Measurements from ENCODE around the gene DAZ2.
"Not testable (repeated sequence)": the region's sequence is repeated elsewhere in the genome, so short reads cannot be mapped to it uniquely, and the experiment has no call there.

Gene DAZ2

GRCh38 chrY:23219233-23219632, at the start of gene DAZ2:
TSS of gene DAZ2 (plus strand) at chrY:23219533. CDS start at chrY:23219741, 208 bp downstream.
- not testable (repeated sequence) for FAIRE-seq; DNase-seq (ENCODE audit: insufficient read length, low spot score)

GRCh38 chrY:23198908-23199307, 20.4 kb upstream of the DAZ2 start, which contains the start of gene DAZ1:
TSS of gene DAZ1 (minus strand) at chrY:23199008. CDS start at chrY:23198800, 208 bp downstream.
- not testable (repeated sequence) for FAIRE-seq; DNase-seq (ENCODE audit: insufficient read length, low spot score)

GRCh38 chrY:23207455-23207854, 11.9 kb upstream of the DAZ2 start:
- FAIRE-seq; DNase-seq (ENCODE audit: insufficient read length, low spot score): not testable (repeated sequence)

GRCh38 chrY:23209802-23210495, 9.4 kb upstream of the DAZ2 start:
- not testable (repeated sequence) for DNase-seq (ENCODE audit: insufficient read length, low spot score); FAIRE-seq

- FAIRE-seq; DNase-seq (ENCODE audit: insufficient read length, low spot score): not testable (repeated sequence)
These were observed 8.7 kb upstream of the DAZ2 start for GRCh38 chrY:23210681-23211080.

Measured in GM19239 (cell line).